Measurements from ENCODE around the gene MYO10. TPM values are rescaled to one million over a fixed set of nuclear protein-coding genes. Genes with fewer than 3 reads are reported as not detected.
A peak's percentile ranks its signal among the peaks of the same experiment; 100 is the strongest.
"Not testable (repeated sequence)": the region's sequence is repeated elsewhere in the genome, so short reads cannot be mapped to it uniquely, and the experiment has no call there.

Gene MYO10
- total RNA-seq: 32.1 and 79.5 TPM in 2 replicates

- DNase-seq (ENCODE audit: low read depth): peak; percentile 72
Measured at GRCh38 chr5:16936150-16936988, at the start of gene MYO10. Gene MYO10 (minus strand): TSS chr5:16936288. CDS start chr5:16935808, 480 bp downstream.

GRCh38 chr5:16985304-16985703 is 49.2 kb upstream of the MYO10 start:
- not testable (repeated sequence) for DNase-seq (ENCODE audit: low read depth)

GRCh38 chr5:16983972-16984371 is 47.9 kb upstream of the MYO10 start:
- no peak for DNase-seq (ENCODE audit: low read depth)

GRCh38 chr5:16983022-16983639 is 47.0 kb upstream of the MYO10 start:
- peak; percentile 87 for DNase-seq (ENCODE audit: low read depth)

GRCh38 chr5:16981700-16982099 is 45.6 kb upstream of the MYO10 start:
- no peak for DNase-seq (ENCODE audit: low read depth)

GRCh38 chr5:16980983-16981382 is 44.9 kb upstream of the MYO10 start:
- peak; percentile 53 for DNase-seq (ENCODE audit: low read depth)

- no peak for DNase-seq (ENCODE audit: low read depth)
Measured at GRCh38 chr5:16978296-16978695, 42.2 kb upstream of the MYO10 start.

GRCh38 chr5:16976625-16977008 is 40.5 kb upstream of the MYO10 start:
- DNase-seq (ENCODE audit: low read depth): no peak

- DNase-seq (ENCODE audit: low read depth): no peak
Measured at GRCh38 chr5:16975950-16976624, 40.0 kb upstream of the MYO10 start.

GRCh38 chr5:16974981-16975380 is 38.9 kb upstream of the MYO10 start:
- no peak for DNase-seq (ENCODE audit: low read depth)

- DNase-seq (ENCODE audit: low read depth): no peak
Measured at GRCh38 chr5:16970826-16971225, 34.7 kb upstream of the MYO10 start.

GRCh38 chr5:16970260-16970659 is 34.2 kb upstream of the MYO10 start:
- no peak for DNase-seq (ENCODE audit: low read depth)

GRCh38 chr5:16965581-16965980 is 29.5 kb upstream of the MYO10 start:
- no peak for DNase-seq (ENCODE audit: low read depth)

GRCh38 chr5:16963821-16964220 is 27.7 kb upstream of the MYO10 start:
- peak; percentile 56 for DNase-seq (ENCODE audit: low read depth)

- no peak for DNase-seq (ENCODE audit: low read depth)
Measured at GRCh38 chr5:16961131-16961530, 25.0 kb upstream of the MYO10 start.

GRCh38 chr5:16957304-16958196 is 21.5 kb upstream of the MYO10 start:
- DNase-seq (ENCODE audit: low read depth): peak; percentile 86

- DNase-seq (ENCODE audit: low read depth): no peak
Measured at GRCh38 chr5:16953729-16954128, 17.6 kb upstream of the MYO10 start.

GRCh38 chr5:16952968-16953671 is 17.0 kb upstream of the MYO10 start:
- peak; percentile 93 for DNase-seq (ENCODE audit: low read depth)

GRCh38 chr5:16946725-16947124 is 10.6 kb upstream of the MYO10 start:
- no peak for DNase-seq (ENCODE audit: low read depth)

GRCh38 chr5:16944816-16945562 is 8.9 kb upstream of the MYO10 start:
- no peak for DNase-seq (ENCODE audit: low read depth)

Data from renal cortical epithelial cell (primary cell).